Hepatocyte (in vitro differentiated cells): ENCODE results near the gene RUNX1. TPM values are rescaled to one million over a fixed set of nuclear protein-coding genes. Genes with fewer than 3 reads are reported as not detected.
A peak's percentile ranks its signal among the peaks of the same experiment; 100 is the strongest.

Experiments
- DNase-seq: peaks from one replicate; pipeline ENCODE4 v3.0.0-alpha.2; 2016; ENCODE audit warnings: low spot score
- H2AFZ ChIP-seq: fragments of 200-600 bp; sonication (generic); 2 replicates; pipeline ENCODE4 v1.6.0; 2016; ENCODE audit warnings: antibody characterized with exemption, mild to moderate bottlenecking
- H3K27ac ChIP-seq: fragments of 200-600 bp; sonication (generic); 2 replicates; pipeline ENCODE4 v1.5.1; 2016; ENCODE audit warnings: mild to moderate bottlenecking
- H3K27me3 ChIP-seq: fragments of 200-600 bp; sonication (generic); 2 replicates; pipeline ENCODE4 v1.6.1; 2016
- H3K36me3 ChIP-seq: fragments of 200-600 bp; sonication (generic); replicated peaks from 2 replicates; pipeline ENCODE4 v1.5.1; 2016; ENCODE audit warnings: low read depth; ENCODE audit not compliant: insufficient read depth
- H3K4me1 ChIP-seq: fragments of 200-600 bp; sonication (generic); 2 replicates; pipeline ENCODE4 v1.5.1; 2016; ENCODE audit warnings: mild to moderate bottlenecking, moderate library complexity; ENCODE audit not compliant: insufficient read depth
- H3K4me2 ChIP-seq: fragments of 200-600 bp; sonication (generic); 2 replicates; pipeline ENCODE4 v1.6.0; 2016
- H3K4me3 ChIP-seq: fragments of 200-600 bp; sonication (generic); 2 replicates; pipeline ENCODE4 v1.5.1; 2016; ENCODE audit warnings: mild to moderate bottlenecking
- H3K79me2 ChIP-seq: fragments of 200-600 bp; sonication (generic); 2 replicates; pipeline ENCODE4 v1.6.0; 2017; ENCODE audit warnings: mild to moderate bottlenecking
- H3K9me2 ChIP-seq: fragments of 200-600 bp; sonication (generic); replicated peaks from 2 replicates; pipeline ENCODE4 v1.6.0; 2017; ENCODE audit warnings: mild to moderate bottlenecking; ENCODE audit not compliant: insufficient read depth
- H3K9me3 ChIP-seq: fragments of 200-600 bp; sonication (generic); 2 replicates; pipeline ENCODE4 v1.5.1; 2016; ENCODE audit warnings: low read depth, mild to moderate bottlenecking
- H4K20me1 ChIP-seq: fragments of 200-600 bp; sonication (generic); 2 replicates; pipeline ENCODE4 v1.6.0; 2016; ENCODE audit warnings: mild to moderate bottlenecking; ENCODE audit not compliant: insufficient read depth, poor library complexity, severe bottlenecking
- CTCF ChIP-seq: fragments of 200-600 bp; sonication (generic); IDR thresholded peaks from 2 replicates; pipeline ENCODE4 v1.5.1; 2016; ENCODE audit warnings: antibody characterized with exemption, mild to moderate bottlenecking; ENCODE audit not compliant: poor library complexity
- EZH2 ChIP-seq: fragments of 200-600 bp; sonication (generic); IDR thresholded peaks from 2 replicates; pipeline ENCODE4 v1.6.1; 2016; ENCODE audit warnings: antibody characterized with exemption, mild to moderate bottlenecking, borderline replicate concordance
- EZH2phosphoT487 ChIP-seq: fragments of 200-600 bp; sonication (generic); IDR thresholded peaks from one replicate; pipeline ENCODE4 v1.6.1; 2018; ENCODE audit warnings: antibody characterized with exemption, mild to moderate bottlenecking, low read depth, moderate library complexity; ENCODE audit not compliant: unreplicated experiment, severe bottlenecking
- WGBS: methylation state at CpG from one replicate; pipeline ENCODE4 v1.1.6; 2016; ENCODE audit warnings: low lambda C conversion rate; ENCODE audit errors: missing lambda C conversion rate; 5-methylcytosine and 5-hydroxymethylcytosine counted together
- polyA plus RNA-seq: library from polyadenylated mRNA; unstranded; fragments of >200 nt; fragmentation: Nextera tagmentation; extraction: Ambion mirVana; gene quantifications from 2 replicates; pipeline ENCODE4 v1.2.1, GENCODE V29; 2016
- total RNA-seq: library from RNA; depleted of rRNA; stranded (reverse); fragments of >200 nt; gene quantifications from 2 replicates; pipeline ENCODE4 v1.2.3, GENCODE V29; 2014

The RUNX1 gene
- total and polyA plus RNA-seq, 2 experiments from 2014 or later, result 8.5 to 10.9 TPM

GRCh38 chr21:35026617-35027562 lies 22.2 kb downstream of the RUNX1 start:
- no peaks in the 10 kb centered on the region for H3K9me2 ChIP-seq
- TF ChIP-seq CTCF (no peak), EZH2 (no peak), EZH2phosphoT487 (no peak)
- WGBS, result 42% methylated on average over 42 of the region's 45 CpGs
- H4K20me1 ChIP-seq, result no peaks in the 10 kb centered on the region
- H3K9me3 ChIP-seq, result no peaks in the 10 kb centered on the region
- no peak overlapping the region for H3K4me3 ChIP-seq
- H3K36me3 ChIP-seq, result no peaks in the 10 kb centered on the region
- no peaks in the 10 kb centered on the region for H3K79me2 ChIP-seq
- peak overlapping the region; percentile 79 for H3K4me2 ChIP-seq
- H3K27me3 ChIP-seq, result no peaks in the 10 kb centered on the region
- peak overlapping the region; percentile 57 for H3K27ac ChIP-seq
- peaks cover 20% of the 10 kb centered on the region for H3K4me1 ChIP-seq
- DNase-seq, result peak; percentile 73
- peak overlapping the region; percentile 36 for H2AFZ ChIP-seq

- no peaks in the 10 kb centered on the region for H3K36me3 ChIP-seq
- H3K9me2 ChIP-seq, result no peaks in the 10 kb centered on the region
- no peaks in the 10 kb centered on the region for H3K27me3 ChIP-seq
- WGBS, result 83% methylated on average over 5 of the region's 5 CpGs
- H3K79me2 ChIP-seq, result no peaks in the 10 kb centered on the region
- no peak overlapping the region for H3K4me2 ChIP-seq
- no peaks in the 10 kb centered on the region for H4K20me1 ChIP-seq
- H2AFZ ChIP-seq, result no peak overlapping the region
- H3K4me3 ChIP-seq, result no peak overlapping the region
- no peak for TF ChIP-seq EZH2
- no peak for TF ChIP-seq EZH2phosphoT487
- TF ChIP-seq CTCF, result no peak
- H3K4me1 ChIP-seq, result peaks cover 24% of the 10 kb centered on the region
- H3K27ac ChIP-seq, result no peak overlapping the region
- no peak for DNase-seq
- no peaks in the 10 kb centered on the region for H3K9me3 ChIP-seq
These were observed 23.0 kb downstream of the RUNX1 start for GRCh38 chr21:35026153-35026500.

GRCh38 chr21:35025206-35026152 lies 23.6 kb downstream of the RUNX1 start:
- no peaks in the 10 kb centered on the region for H3K36me3 ChIP-seq
- peaks cover 24% of the 10 kb centered on the region for H3K4me1 ChIP-seq
- H3K79me2 ChIP-seq, result no peaks in the 10 kb centered on the region
- no peaks in the 10 kb centered on the region for H3K9me2 ChIP-seq
- H2AFZ ChIP-seq, result no peak overlapping the region
- no peaks in the 10 kb centered on the region for H3K9me3 ChIP-seq
- H4K20me1 ChIP-seq, result no peaks in the 10 kb centered on the region
- H3K4me3 ChIP-seq, result no peak overlapping the region
- no peak overlapping the region for H3K27ac ChIP-seq
- H3K27me3 ChIP-seq, result no peaks in the 10 kb centered on the region
- no peak for DNase-seq
- no peak for TF ChIP-seq EZH2phosphoT487
- no peak for TF ChIP-seq EZH2
- TF ChIP-seq CTCF, result no peak
- 90% methylated on average over 12 of the region's 12 CpGs for WGBS
- no peak overlapping the region for H3K4me2 ChIP-seq
